GM23338 (cell line): Measurements from ENCODE around the gene GNL3. TPM values are rescaled to one million over a fixed set of nuclear protein-coding genes. Genes with fewer than 3 reads are reported as not detected.
A peak's percentile ranks its signal among the peaks of the same experiment; 100 is the strongest.

Experiments
- ATAC-seq: fragments of 200-7000 bp; cut with Tn5 transposase; 3 replicates; pipeline ENCODE4 v1.9.1; 2020
- DNase-seq: peaks from one replicate; pipeline ENCODE4 v3.0.0-alpha.2; 2015; ENCODE audit warnings: low spot score
- H2AFZ ChIP-seq: fragments of 200-600 bp; sonication (generic); 2 replicates; pipeline ENCODE4 v1.8.0; 2016; ENCODE audit warnings: antibody characterized with exemption, mild to moderate bottlenecking, moderate library complexity
- H3F3A ChIP-seq: fragments of 200-600 bp; sonication (generic); replicated peaks from 2 replicates; pipeline ENCODE4 v1.8.0; 2017; ENCODE audit warnings: antibody characterized with exemption, mixed run types, low read depth
- H3K27ac ChIP-seq: fragments of 200-600 bp; sonication (generic); 2 replicates; pipeline ENCODE4 v1.6.1; 2016; ENCODE audit warnings: low read depth
- H3K27me3 ChIP-seq: fragments of 200-600 bp; sonication (generic); 2 replicates; pipeline ENCODE4 v1.8.0; 2016; ENCODE audit warnings: mild to moderate bottlenecking, mixed run types, moderate library complexity; ENCODE audit not compliant: insufficient read depth
- H3K36me3 ChIP-seq: fragments of 200-600 bp; sonication (generic); 2 replicates; pipeline ENCODE4 v1.8.0; 2016; ENCODE audit warnings: mild to moderate bottlenecking; ENCODE audit not compliant: insufficient read depth
- H3K4me1 ChIP-seq: fragments of 200-600 bp; sonication (generic); 2 replicates; pipeline ENCODE4 v1.8.0; 2016; ENCODE audit warnings: mild to moderate bottlenecking, moderate library complexity; ENCODE audit not compliant: insufficient read depth
- H3K4me2 ChIP-seq: fragments of 200-600 bp; sonication (generic); 2 replicates; pipeline ENCODE4 v1.7.1; 2017; ENCODE audit warnings: mixed run types
- H3K4me3 ChIP-seq: fragments of 200-600 bp; sonication (generic); 2 replicates; pipeline ENCODE4 v1.6.1; 2016; ENCODE audit warnings: mixed run types
- H3K79me2 ChIP-seq: fragments of 200-600 bp; sonication (generic); replicated peaks from 2 replicates; pipeline ENCODE4 v1.8.0; 2017; ENCODE audit warnings: mild to moderate bottlenecking; ENCODE audit not compliant: insufficient read depth
- H3K9me2 ChIP-seq: fragments of 200-600 bp; sonication (generic); 2 replicates; pipeline ENCODE4 v1.8.0; 2017; ENCODE audit not compliant: insufficient read depth
- H4K20me1 ChIP-seq: fragments of 200-600 bp; sonication (generic); replicated peaks from 2 replicates; pipeline ENCODE4 v1.8.0; 2017; ENCODE audit warnings: mild to moderate bottlenecking; ENCODE audit not compliant: insufficient read depth
- H3K27ac Mint-ChIP-seq: 2 replicates; pipeline ENCODE4 v1.8.0; 2020; ENCODE audit warnings: inconsistent platforms, mild to moderate bottlenecking, moderate library complexity, mixed read lengths
- H3K27me3 Mint-ChIP-seq: 3 replicates; pipeline ENCODE4 v1.8.0; 2022; ENCODE audit warnings: low read depth, mild to moderate bottlenecking, moderate library complexity, mixed read lengths, inconsistent platforms; ENCODE audit not compliant: insufficient read depth, poor library complexity
- H3K36me3 Mint-ChIP-seq: 3 replicates; pipeline ENCODE4 v1.8.0; 2021; ENCODE audit warnings: low read depth, mild to moderate bottlenecking, inconsistent platforms, moderate library complexity, mixed read lengths
- H3K4me1 Mint-ChIP-seq: 3 replicates; pipeline ENCODE4 v1.8.0; 2020; ENCODE audit warnings: mild to moderate bottlenecking, inconsistent platforms, mixed read lengths
- H3K4me3 Mint-ChIP-seq: 3 replicates; pipeline ENCODE4 v1.8.0; 2021; ENCODE audit warnings: moderate library complexity, mild to moderate bottlenecking, inconsistent platforms, mixed read lengths
- H3K9me3 Mint-ChIP-seq: 3 replicates; pipeline ENCODE4 v1.8.0; 2020; ENCODE audit warnings: moderate library complexity, mild to moderate bottlenecking, inconsistent platforms, mixed read lengths
- CREB1 ChIP-seq: fragments of 250-450 bp; sonication (Bioruptor Pico); IDR thresholded peaks from 2 replicates; pipeline ENCODE4 v1.5.0; 2020; ENCODE audit warnings: low read depth, mild to moderate bottlenecking, moderate library complexity
- ETS1 ChIP-seq: IDR thresholded peaks from 2 replicates; pipeline ENCODE4 v1.6.1; 2016; ENCODE audit warnings: antibody characterized with exemption
- POLR2AphosphoS5 ChIP-seq: IDR thresholded peaks from 2 replicates; pipeline ENCODE4 v1.6.1; 2016; ENCODE audit warnings: antibody characterized with exemption, low read depth
- STAT1 ChIP-seq: IDR thresholded peaks from one replicate; pipeline ENCODE4 v1.6.1; 2016; ENCODE audit warnings: antibody characterized with exemption; ENCODE audit not compliant: unreplicated experiment
- long read RNA-seq: library from polyadenylated mRNA; unstranded; transcript quantifications from one replicate; pipeline ENCODE4 v2.0.0, GENCODE V29; 2020; ENCODE audit not compliant: unreplicated experiment
- polyA plus RNA-seq: library from polyadenylated mRNA; unstranded; fragments of >200 nt; fragmentation: Nextera tagmentation; extraction: Ambion mirVana; gene quantifications from 2 replicates; pipeline ENCODE4 v1.2.1, GENCODE V29; 2016
- total RNA-seq: library from RNA; depleted of rRNA; stranded (reverse); fragments of >200 nt; shearing (Covaris generic); gene quantifications from 2 replicates; pipeline ENCODE4 v1.2.3, GENCODE V29; 2014; rRNA removed
- TF ChIP-seq, protein P1 (sequence below): fragments of 250-450 bp; sonication (Bioruptor Pico); IDR thresholded peaks from 2 replicates; pipeline ENCODE4 v1.5.0; 2020; ENCODE audit warnings: mild to moderate bottlenecking, moderate library complexity

Gene GNL3
- total RNA-seq = 138 and 169 TPM in 2 replicates
- polyA plus RNA-seq = 177 and 205 TPM in 2 replicates
- long read RNA-seq, transcript GNL3-204 (4 exons, 597 nt) = minor isoform, 8 of 222 reads
- long read RNA-seq, transcript GNL3-202 (15 exons, 2,040 nt) = major isoform, 167 of 222 reads
- long read RNA-seq, partial matches to known transcripts = 15 of 222 reads
- long read RNA-seq, other reads (novel, unspliced or antisense) = 25 of 222 reads

- Histone ChIP-seq H3K4me1 (peaks cover 12% of the 10 kb centered on the region; the same call in 1 of the 2 replicates), H3K79me2 (peaks cover 87% of the 10 kb centered on the region), H3K4me2 (peak within 1 kb of the TSS; percentile 99), H4K20me1 (peaks cover 13% of the 10 kb centered on the region), H2AFZ (no peak within 1 kb of the TSS), H3K9me2 (no peaks in the 10 kb centered on the region), H3K27me3 (no peaks in the 10 kb centered on the region), H3K27ac (peak within 1 kb of the TSS; percentile 78), H3K36me3 (peaks cover 41% of the 10 kb centered on the region), H3F3A (peaks cover 37% of the 10 kb centered on the region), H3K4me3 (peak within 1 kb of the TSS; percentile 99)
- peak within 1 kb of the TSS; percentile 99 for H3K27ac Mint-ChIP-seq
- no peaks in the 10 kb centered on the region for H3K9me3 Mint-ChIP-seq
- DNase-seq (peak; percentile 96), ATAC-seq (peak; percentile 71)
- H3K36me3 Mint-ChIP-seq = peaks cover 56% of the 10 kb centered on the region
- H3K27me3 Mint-ChIP-seq = peaks cover 11% of the 10 kb centered on the region
- H3K4me1 Mint-ChIP-seq = peaks cover 26% of the 10 kb centered on the region
- TF ChIP-seq POLR2AphosphoS5 (peak; percentile 97), STAT1 (no peak), ETS1 (peak; percentile 85), CREB1 (peak; percentile 90)
- TF ChIP-seq, protein P1, sequence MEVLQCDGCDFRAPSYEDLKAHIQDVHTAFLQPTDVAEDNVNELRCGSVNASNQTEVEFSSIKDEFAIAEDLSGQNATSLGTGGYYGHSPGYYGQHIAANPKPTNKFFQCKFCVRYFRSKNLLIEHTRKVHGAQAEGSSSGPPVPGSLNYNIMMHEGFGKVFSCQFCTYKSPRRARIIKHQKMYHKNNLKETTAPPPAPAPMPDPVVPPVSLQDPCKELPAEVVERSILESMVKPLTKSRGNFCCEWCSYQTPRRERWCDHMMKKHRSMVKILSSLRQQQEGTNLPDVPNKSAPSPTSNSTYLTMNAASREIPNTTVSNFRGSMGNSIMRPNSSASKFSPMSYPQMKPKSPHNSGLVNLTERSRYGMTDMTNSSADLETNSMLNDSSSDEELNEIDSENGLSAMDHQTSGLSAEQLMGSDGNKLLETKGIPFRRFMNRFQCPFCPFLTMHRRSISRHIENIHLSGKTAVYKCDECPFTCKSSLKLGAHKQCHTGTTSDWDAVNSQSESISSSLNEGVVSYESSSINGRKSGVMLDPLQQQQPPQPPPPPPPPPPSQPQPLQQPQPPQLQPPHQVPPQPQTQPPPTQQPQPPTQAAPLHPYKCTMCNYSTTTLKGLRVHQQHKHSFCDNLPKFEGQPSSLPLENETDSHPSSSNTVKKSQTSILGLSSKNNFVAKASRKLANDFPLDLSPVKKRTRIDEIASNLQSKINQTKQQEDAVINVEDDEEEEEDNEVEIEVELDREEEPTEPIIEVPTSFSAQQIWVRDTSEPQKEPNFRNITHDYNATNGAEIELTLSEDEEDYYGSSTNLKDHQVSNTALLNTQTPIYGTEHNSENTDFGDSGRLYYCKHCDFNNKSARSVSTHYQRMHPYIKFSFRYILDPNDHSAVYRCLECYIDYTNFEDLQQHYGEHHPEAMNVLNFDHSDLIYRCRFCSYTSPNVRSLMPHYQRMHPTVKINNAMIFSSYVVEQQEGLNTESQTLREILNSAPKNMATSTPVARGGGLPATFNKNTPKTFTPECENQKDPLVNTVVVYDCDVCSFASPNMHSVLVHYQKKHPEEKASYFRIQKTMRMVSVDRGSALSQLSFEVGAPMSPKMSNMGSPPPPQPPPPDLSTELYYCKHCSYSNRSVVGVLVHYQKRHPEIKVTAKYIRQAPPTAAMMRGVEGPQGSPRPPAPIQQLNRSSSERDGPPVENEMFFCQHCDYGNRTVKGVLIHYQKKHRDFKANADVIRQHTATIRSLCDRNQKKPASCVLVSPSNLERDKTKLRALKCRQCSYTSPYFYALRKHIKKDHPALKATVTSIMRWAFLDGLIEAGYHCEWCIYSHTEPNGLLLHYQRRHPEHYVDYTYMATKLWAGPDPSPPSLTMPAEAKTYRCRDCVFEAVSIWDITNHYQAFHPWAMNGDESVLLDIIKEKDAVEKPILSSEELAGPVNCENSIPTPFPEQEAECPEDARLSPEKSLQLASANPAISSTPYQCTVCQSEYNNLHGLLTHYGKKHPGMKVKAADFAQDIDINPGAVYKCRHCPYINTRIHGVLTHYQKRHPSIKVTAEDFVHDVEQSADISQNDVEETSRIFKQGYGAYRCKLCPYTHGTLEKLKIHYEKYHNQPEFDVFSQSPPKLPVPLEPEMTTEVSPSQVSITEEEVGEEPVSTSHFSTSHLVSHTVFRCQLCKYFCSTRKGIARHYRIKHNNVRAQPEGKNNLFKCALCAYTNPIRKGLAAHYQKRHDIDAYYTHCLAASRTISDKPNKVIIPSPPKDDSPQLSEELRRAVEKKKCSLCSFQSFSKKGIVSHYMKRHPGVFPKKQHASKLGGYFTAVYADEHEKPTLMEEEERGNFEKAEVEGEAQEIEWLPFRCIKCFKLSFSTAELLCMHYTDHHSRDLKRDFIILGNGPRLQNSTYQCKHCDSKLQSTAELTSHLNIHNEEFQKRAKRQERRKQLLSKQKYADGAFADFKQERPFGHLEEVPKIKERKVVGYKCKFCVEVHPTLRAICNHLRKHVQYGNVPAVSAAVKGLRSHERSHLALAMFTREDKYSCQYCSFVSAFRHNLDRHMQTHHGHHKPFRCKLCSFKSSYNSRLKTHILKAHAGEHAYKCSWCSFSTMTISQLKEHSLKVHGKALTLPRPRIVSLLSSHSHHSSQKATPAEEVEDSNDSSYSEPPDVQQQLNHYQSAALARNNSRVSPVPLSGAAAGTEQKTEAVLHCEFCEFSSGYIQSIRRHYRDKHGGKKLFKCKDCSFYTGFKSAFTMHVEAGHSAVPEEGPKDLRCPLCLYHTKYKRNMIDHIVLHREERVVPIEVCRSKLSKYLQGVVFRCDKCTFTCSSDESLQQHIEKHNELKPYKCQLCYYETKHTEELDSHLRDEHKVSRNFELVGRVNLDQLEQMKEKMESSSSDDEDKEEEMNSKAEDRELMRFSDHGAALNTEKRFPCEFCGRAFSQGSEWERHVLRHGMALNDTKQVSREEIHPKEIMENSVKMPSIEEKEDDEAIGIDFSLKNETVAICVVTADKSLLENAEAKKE (CRISPR knock-in tag) = no peak
- H3K4me3 Mint-ChIP-seq = peak within 1 kb of the TSS; percentile 99
Observed at GRCh38 chr3:52685709-52686691, at the start of gene GNL3, which contains the start of gene PBRM1. Gene GNL3 (plus strand): TSS chr3:52686032. CDS start chr3:52686093, 61 bp downstream. Gene PBRM1 (minus strand): TSS chr3:52685913.
